Smooth muscle cell (in vitro differentiated cells): ENCODE results near the gene PABPC1L. TPM values are rescaled to one million over a fixed set of nuclear protein-coding genes. Genes with fewer than 3 reads are reported as not detected.

Source experiments
- DNase-seq: peaks from one replicate; lab custom pipeline; 2025; ENCODE audit not compliant: unreplicated experiment; lab: John Stamatoyannopoulos, UW
- H2AFZ ChIP-seq: fragments of 200-600 bp; sonication (generic); 2 replicates; pipeline ENCODE4 v1.6.0; 2016; ENCODE audit warnings: antibody characterized with exemption, low read depth, mild to moderate bottlenecking
- H3F3A ChIP-seq: fragments of 200-600 bp; sonication (generic); 2 replicates; pipeline ENCODE4 v1.6.0; 2017; ENCODE audit warnings: antibody characterized with exemption, low read depth
- H3K27ac ChIP-seq: fragments of 200-600 bp; sonication (generic); 2 replicates; pipeline ENCODE4 v1.5.1; 2016; ENCODE audit warnings: low read depth, mild to moderate bottlenecking
- H3K27me3 ChIP-seq: fragments of 200-600 bp; sonication (generic); 2 replicates; pipeline ENCODE4 v1.6.1; 2016; ENCODE audit warnings: low read depth, mild to moderate bottlenecking
- H3K36me3 ChIP-seq: fragments of 200-600 bp; sonication (generic); 2 replicates; pipeline ENCODE4 v1.5.1; 2016; ENCODE audit warnings: low read depth
- H3K4me1 ChIP-seq: fragments of 200-600 bp; sonication (generic); 2 replicates; pipeline ENCODE4 v1.5.1; 2016; ENCODE audit warnings: low read depth
- H3K4me2 ChIP-seq: fragments of 200-600 bp; sonication (generic); 2 replicates; pipeline ENCODE4 v1.6.0; 2016; ENCODE audit warnings: mild to moderate bottlenecking
- H3K4me3 ChIP-seq: fragments of 200-600 bp; sonication (generic); 2 replicates; pipeline ENCODE4 v1.5.1; 2016; ENCODE audit warnings: mild to moderate bottlenecking
- H3K79me2 ChIP-seq: fragments of 200-600 bp; sonication (generic); 2 replicates; pipeline ENCODE4 v1.6.0; 2016; ENCODE audit warnings: low read depth, mild to moderate bottlenecking
- H3K9ac ChIP-seq: fragments of 200-600 bp; sonication (generic); 2 replicates; pipeline ENCODE4 v1.6.0; 2016; ENCODE audit warnings: low read depth
- H3K9me3 ChIP-seq: fragments of 200-600 bp; sonication (generic); replicated peaks from 2 replicates; pipeline ENCODE4 v1.5.1; 2016; ENCODE audit warnings: low read depth
- H4K20me1 ChIP-seq: fragments of 200-600 bp; sonication (generic); 2 replicates; pipeline ENCODE4 v1.6.0; 2016; ENCODE audit warnings: low read depth
- WGBS: methylation state at CpG from one replicate; pipeline ENCODE4 v1.1.7; 2016; ENCODE audit warnings: low lambda C conversion rate; 5-methylcytosine and 5-hydroxymethylcytosine counted together
- polyA plus RNA-seq: library from polyadenylated mRNA; unstranded; fragments of >200 nt; fragmentation: Nextera tagmentation; extraction: Ambion mirVana; gene quantifications from 2 replicates; pipeline ENCODE4 v1.2.1, GENCODE V29; 2016
- total RNA-seq: library from RNA; depleted of rRNA; stranded (reverse); fragments of >200 nt; gene quantifications from 2 replicates; pipeline ENCODE4 v1.2.3, GENCODE V29; 2014
- TF ChIP-seq, protein P1 (sequence below): fragments of 200-600 bp; sonication (generic); IDR thresholded peaks from 2 replicates; pipeline ENCODE4 v1.5.1; 2017; ENCODE audit warnings: borderline replicate concordance, mild to moderate bottlenecking, antibody characterized with exemption; ENCODE audit not compliant: insufficient read depth, poor library complexity, severe bottlenecking

Gene PABPC1L
- total and polyA plus RNA-seq, 2 experiments from 2014 or later = 8.9 to 12.3 TPM

DNA sequence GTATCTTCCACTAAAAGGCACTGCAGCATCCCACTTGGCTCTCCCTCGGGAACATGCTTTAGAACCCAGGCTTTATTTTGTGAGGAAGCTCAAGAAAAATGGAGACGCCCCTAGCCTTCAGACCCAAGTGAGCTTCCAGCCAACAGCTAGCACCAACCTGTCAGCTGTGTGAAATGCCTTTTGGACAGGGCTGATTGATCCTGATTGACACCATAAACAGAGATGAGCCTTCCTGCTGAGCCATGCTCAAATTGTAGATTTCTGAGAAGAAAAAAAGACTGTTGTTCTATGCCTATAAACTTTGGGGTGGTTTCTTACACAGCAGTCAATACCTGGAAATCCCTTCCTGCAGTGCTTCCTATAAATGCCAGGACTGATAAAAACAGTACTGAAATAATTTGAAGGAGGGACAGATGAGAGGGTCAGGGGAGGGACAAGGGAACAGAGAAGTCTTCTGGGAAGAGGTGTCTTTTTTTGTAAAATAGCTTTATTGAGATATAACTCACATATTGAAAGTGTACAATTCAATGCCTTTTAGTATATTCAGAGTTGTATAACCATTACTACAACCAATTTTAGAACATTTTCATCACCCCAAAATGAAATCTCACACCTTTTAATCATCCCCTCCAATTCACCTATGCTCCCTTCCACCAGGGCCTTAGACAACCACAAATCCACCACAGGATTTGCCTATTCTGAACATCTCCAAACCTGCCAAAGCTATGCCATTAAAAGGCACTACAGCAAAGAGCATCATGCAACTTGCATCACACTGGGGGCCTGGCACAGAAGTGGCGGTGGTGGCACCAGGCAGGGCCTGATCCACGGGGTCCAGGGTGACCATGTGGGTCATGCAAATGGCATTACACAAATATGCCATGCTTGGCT lies 53.7 kb downstream of the PABPC1L start:
- Histone ChIP-seq H3K4me2 (no peak overlapping the region), H3K79me2 (peaks cover 24% of the 10 kb centered on the region), H3K27me3 (no peaks in the 10 kb centered on the region), H3K9ac (no peak overlapping the region), H3K27ac (no peak overlapping the region), H2AFZ (no peak overlapping the region), H3F3A (peaks cover 6% of the 10 kb centered on the region), H3K36me3 (no peaks in the 10 kb centered on the region), H3K4me3 (no peak overlapping the region), H3K9me3 (no peaks in the 10 kb centered on the region), H3K4me1 (peaks cover 27% of the 10 kb centered on the region), H4K20me1 (peaks cover 5% of the 10 kb centered on the region)
- TF ChIP-seq, protein P1, sequence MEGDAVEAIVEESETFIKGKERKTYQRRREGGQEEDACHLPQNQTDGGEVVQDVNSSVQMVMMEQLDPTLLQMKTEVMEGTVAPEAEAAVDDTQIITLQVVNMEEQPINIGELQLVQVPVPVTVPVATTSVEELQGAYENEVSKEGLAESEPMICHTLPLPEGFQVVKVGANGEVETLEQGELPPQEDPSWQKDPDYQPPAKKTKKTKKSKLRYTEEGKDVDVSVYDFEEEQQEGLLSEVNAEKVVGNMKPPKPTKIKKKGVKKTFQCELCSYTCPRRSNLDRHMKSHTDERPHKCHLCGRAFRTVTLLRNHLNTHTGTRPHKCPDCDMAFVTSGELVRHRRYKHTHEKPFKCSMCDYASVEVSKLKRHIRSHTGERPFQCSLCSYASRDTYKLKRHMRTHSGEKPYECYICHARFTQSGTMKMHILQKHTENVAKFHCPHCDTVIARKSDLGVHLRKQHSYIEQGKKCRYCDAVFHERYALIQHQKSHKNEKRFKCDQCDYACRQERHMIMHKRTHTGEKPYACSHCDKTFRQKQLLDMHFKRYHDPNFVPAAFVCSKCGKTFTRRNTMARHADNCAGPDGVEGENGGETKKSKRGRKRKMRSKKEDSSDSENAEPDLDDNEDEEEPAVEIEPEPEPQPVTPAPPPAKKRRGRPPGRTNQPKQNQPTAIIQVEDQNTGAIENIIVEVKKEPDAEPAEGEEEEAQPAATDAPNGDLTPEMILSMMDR = no peak
- 92% methylated on average over 4 of the region's 4 CpGs for WGBS
- DNase-seq = no peak

DNA sequence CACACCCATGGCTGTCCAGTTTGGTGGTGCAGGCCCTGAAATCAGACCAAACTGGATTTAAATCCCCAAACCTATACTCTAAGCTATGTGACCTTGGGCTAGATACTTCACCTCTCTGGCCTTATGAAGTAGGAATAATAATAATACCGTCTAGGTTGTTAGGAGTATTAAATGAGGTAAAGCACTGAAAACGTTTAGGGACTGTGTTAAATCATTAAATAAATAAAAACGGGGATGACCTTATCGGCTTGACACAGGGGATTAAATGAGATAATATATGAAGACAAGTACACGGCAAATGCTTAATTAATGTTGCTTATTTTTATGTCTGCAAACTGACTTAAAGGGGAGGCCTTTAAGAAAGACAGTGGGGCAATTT lies 55.8 kb downstream of the PABPC1L start:
- Histone ChIP-seq H3K36me3 (no peaks in the 10 kb centered on the region), H4K20me1 (no peaks in the 10 kb centered on the region)
- 64% methylated on average over 5 of the region's 5 CpGs for WGBS

DNA sequence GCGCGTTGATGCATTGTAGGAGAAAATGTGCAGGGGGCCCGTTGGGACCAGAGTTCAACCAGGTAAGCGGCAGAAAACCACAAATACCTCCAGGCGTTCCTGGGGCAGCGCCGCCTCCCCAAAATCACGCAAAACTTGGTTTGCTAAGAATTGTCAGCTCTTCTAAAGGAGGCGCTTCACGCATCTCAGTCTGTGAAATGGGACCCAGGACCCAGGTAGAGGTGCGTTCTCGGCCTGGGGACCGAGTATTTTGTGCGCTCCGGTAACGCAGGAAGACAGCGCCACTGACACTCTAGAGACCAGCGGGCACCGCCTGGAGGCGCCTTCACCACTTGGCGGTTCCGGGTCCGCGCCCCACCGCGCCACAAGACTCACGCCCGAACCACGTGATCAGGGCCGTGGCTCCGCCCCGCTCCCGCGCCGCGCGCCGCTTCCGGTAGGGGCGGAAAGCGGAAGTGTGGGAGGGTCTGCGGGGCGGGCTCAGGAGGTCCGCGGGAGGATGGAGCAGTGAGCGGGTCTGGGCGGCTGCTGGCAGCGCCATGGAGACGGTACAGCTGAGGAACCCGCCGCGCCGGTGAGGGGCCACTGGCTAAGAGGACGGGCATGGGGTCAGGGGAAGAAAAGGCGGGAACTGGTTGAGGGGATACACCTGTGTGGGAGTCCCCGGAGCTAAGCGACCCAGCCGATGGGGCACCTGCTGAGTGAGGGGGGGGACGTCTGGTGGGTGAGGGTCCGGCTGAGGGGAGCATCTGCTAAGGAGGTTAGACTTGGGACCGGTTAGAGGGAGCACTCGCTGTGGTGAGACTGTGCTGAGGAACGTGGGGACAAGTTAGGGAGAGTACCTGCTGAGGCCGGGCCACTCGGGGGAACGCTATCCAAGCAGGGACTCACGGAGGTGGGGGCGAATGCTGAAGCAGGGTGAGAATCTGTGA lies 56.4 kb downstream of the PABPC1L start, which contains the start of gene STK4:
TSS of gene STK4 (plus strand) at position 483 of the 932 bp plus-strand sequence. CDS start at position 540, 57 bp downstream.
- H3K27me3 ChIP-seq = no peaks in the 10 kb centered on the region
- H3K9me3 ChIP-seq = no peaks in the 10 kb centered on the region
- H4K20me1 ChIP-seq = no peaks in the 10 kb centered on the region
- 1% methylated on average over 66 of the region's 68 CpGs for WGBS
- TF ChIP-seq, protein P1 = peak; percentile 17
- peak within 1 kb of the TSS; percentile 90 for H3K4me2 ChIP-seq
- H3K27ac ChIP-seq = no peak within 1 kb of the TSS
- H3K79me2 ChIP-seq = peaks cover 46% of the 10 kb centered on the region
- peak within 1 kb of the TSS; percentile 81 for H3K4me3 ChIP-seq
- H3K36me3 ChIP-seq = no peaks in the 10 kb centered on the region
- H3K9ac ChIP-seq = peak within 1 kb of the TSS; percentile 56
- H3F3A ChIP-seq = no peaks in the 10 kb centered on the region
- peak within 1 kb of the TSS; percentile 82 for H2AFZ ChIP-seq
- DNase-seq = peak; percentile 67
- H3K4me1 ChIP-seq = peaks cover 9% of the 10 kb centered on the region

More for the DNA sequence above, 55.8 kb downstream of the PABPC1L start:
- no peak for DNase-seq
- TF ChIP-seq, protein P1 = no peak
- H3K79me2 ChIP-seq = peaks cover 40% of the 10 kb centered on the region
- H3K9ac ChIP-seq = no peak overlapping the region
- peaks cover 16% of the 10 kb centered on the region for H3K4me1 ChIP-seq
- peak overlapping the region; percentile 82 for H2AFZ ChIP-seq
- no peaks in the 10 kb centered on the region for H3K27me3 ChIP-seq
- no peak overlapping the region for H3K27ac ChIP-seq
- no peaks in the 10 kb centered on the region for H3K9me3 ChIP-seq
- peak overlapping the region; percentile 81 for H3K4me3 ChIP-seq
- peak overlapping the region; percentile 90 for H3K4me2 ChIP-seq
- H3F3A ChIP-seq = peaks cover 6% of the 10 kb centered on the region
